Activated CD8-positive, alpha-beta memory T cell treated with anti-CD3 and anti-CD28 coated beads for 48 hours (primary cell): ENCODE results near the gene MAL.

ENCODE experiments used
- DNase-seq, 3 experiments: peaks; one replicate each; pipeline ENCODE4 v3.0.0-alpha.2; 2020; ENCODE audit warnings: low read depth in 2 of 3, low spot score in 2 of 3

MAL gene

DNA sequence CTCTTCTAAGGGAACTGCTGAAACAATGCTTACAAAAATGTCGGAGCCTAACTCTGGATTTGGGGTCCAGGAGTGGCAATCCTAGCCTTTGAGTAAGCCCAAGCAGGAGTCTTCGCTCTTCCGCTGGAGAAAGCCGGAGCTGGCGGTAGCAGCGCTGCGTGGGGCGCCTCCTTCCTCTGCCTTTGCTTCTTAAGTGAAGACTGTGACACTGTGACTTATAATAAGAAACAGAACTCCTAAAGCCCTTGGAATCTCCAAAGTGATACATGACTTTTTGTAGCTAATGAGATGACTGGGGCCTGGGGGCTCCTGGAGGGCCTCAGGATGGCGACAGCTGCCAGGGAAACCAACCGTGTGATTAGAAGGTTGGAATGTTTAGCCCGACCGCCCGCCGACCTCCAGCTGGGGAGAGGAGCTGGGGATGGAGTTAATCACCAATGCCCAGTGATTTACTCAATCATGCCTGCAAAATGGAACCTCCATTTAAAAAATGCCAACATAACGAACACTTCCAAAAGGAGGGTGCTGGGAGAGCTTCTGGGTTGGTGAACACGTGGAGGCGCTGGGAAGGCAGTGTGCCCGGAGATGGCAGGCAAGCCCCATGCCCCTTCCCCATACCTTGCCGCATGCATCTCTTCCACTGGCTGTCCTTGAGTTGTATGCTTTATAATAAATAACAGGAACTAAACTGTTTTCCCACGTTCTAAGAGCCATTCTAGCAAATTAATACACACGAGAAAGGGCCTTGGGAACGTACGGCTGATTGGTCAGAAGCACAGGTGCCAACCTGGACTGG is 29.0 kb upstream of the MAL start:
- DNase-seq: no peak

GRCh38 chr2:94997981-94998930 is 27.3 kb upstream of the MAL start:
- no peak for DNase-seq

DNA sequence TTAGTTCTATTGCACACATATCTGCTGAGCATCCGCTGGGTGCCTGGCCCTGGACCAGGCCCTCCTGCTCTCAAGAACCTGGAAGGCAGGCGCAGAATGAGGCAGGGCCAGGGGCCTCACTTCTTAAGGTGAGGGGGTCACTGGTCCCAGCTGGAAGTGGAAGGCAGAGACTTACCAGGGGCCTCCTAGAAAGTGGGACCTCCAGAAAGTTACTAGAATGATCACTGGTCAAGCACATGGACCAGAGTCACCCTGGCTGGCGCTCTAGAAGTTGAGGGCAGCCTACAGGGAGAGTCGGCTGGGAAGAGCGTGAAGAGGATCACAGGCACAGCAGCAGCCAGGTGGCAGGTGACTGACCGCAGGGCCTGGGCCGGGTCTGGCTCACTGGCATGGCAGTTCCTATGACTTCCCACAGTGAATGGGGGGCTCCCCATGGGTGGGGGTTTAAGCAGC is 26.1 kb upstream of the MAL start:
- DNase-seq: no peak

DNA sequence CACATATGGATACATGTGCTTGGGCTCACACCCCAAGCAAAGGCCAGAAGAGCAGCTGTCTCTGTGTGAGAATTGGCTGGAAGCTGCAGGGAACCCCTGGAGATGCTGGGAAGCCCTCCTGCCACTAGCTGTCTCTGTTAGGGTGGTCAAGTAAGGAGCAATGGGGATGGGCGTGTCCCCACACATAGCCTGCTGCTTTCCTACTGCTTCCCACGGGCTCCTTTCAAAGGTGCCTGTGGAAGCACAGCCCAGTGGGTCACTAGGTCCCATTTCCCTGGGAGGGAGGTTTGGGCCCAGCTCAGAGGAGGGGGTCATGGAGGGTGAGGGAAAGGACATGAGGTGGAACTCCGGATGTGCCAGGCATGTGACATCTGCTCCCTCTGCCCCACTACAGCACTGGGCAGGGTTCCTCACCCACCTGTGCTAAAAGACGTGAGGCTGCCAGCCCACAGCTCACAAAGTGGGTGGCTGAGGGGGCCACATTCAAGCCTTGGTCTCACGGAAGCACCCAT is 24.4 kb upstream of the MAL start:
- no peak for DNase-seq

GRCh38 chr2:95001701-95002100 is 23.8 kb upstream of the MAL start:
- no peak for DNase-seq

- no peak for DNase-seq
Measured at GRCh38 chr2:95002498-95002897, 23.0 kb upstream of the MAL start.

DNA sequence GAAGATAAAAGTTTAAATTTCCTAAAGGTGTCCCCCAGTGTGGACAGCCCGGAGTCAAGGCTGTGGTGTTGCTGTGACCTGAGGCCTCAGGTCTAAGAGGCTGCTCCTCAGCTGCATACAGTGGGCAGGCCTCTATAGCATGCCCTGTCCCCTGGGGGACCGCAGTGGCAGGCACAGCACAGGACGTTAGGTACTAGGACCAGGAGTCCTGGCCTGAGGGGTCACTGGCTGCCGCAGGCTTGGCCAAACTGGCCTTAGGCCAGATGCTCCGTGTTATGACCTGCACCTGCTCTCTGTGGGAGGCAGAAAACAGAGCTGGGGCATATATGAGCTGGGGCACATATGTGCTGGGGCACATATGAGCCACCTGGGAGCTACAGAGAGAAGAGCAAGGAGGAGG is 21.2 kb upstream of the MAL start:
- DNase-seq: no peak

- DNase-seq: no peak
Measured at GRCh38 chr2:95004711-95005110, 20.8 kb upstream of the MAL start.

GRCh38 chr2:95005726-95006125 is 19.8 kb upstream of the MAL start:
- no peak for DNase-seq

DNA sequence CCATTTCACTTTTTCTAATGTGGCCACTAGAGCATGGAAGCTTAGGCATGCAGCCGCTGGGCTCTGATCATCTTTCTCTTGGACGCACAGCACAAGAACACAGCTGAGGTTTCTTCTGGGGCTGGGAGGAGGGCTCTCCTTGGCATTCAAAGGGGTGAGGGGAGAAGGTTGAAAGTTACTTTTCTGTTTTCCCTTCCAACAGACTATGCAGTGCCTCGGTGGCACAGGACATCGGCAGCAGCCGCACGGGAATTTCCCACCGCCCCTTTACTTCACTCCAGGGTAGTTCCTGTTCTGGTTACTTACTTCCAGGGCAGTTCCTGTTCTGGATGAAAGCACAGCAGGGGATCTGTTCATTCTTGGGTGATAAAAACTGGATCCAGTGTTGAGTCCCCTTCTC is 18.9 kb upstream of the MAL start:
- no peak for DNase-seq

DNA sequence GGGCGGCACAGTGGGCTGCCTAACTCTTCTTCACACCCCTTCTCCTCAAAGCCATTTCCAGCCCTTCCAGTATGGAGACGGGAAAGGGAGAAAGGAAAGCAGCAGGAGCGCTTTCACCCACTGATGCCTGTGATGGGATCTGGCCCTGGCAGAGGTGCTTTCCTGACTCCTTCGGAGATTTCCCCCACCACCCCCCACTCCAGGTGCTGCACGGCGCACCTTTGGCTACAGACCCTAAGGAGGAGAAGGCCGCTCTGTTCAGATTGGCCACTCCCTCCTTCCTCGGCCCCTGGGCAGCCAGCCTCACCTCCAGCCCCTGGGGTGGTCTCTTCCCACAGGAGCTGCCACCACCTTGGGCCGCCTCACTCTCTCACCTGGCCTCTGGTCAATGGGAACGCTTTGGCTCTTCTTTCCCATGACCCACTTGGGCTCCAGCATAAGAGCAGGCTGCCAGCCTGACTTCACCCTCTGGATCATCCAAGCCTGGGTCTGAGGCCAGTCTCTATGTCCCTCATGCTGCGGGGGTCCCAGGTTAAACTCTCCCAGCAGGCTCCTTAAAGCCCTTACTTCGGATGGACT is 18.4 kb upstream of the MAL start:
- DNase-seq: no peak

- no peak for DNase-seq
Measured at GRCh38 chr2:95007822-95008221, 17.7 kb upstream of the MAL start.

DNA sequence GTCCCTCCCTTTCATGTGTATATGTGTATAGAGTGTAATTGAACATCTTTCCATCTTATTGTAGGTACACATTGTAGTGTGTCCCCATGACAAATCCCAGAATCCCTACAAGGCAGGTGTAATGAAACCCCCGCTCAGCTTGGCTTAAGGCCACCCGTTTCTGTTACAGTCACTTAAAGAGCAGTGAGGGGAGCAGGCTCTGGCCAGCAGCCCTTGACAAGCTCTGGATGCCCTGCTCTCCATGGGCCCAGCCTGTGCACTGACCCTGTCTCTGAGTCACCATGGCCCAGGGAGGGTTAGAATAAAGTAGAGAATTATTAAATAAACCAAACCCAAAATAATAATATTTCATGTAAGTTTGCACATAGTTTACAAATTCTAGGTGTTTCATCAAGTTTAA is 17.2 kb upstream of the MAL start:
- no peak for DNase-seq

- DNase-seq: no peak
Measured at GRCh38 chr2:95008996-95009395, 16.5 kb upstream of the MAL start.

- no peak for DNase-seq
Measured at GRCh38 chr2:95009412-95009811, 16.1 kb upstream of the MAL start.

DNA sequence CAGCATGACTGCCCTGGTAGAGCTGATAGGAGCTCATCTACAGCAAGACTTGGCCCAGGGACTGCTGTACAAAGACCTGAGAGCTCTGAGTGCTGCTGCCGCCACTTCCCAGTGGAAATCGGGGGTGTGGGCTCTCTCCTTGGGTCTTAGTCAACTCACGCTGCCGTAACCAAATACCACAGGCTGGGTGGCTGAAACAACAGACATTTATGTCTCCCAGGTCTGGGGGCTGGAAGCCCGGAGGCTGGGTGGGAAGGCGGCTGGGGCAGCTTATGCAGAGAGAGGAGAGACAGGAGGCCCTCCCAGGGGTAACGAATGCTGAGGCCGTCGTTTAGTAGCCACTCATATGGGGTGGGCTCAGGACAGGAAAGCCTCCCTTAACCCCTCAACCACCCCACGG is 15.4 kb upstream of the MAL start:
- DNase-seq: no peak

- no peak for DNase-seq
Measured at GRCh38 chr2:95010718-95011117, 14.8 kb upstream of the MAL start.

- DNase-seq: no peak
Measured at GRCh38 chr2:95012881-95013550, 12.5 kb upstream of the MAL start.

GRCh38 chr2:95013726-95014125 is 11.8 kb upstream of the MAL start:
- no peak for DNase-seq

DNA sequence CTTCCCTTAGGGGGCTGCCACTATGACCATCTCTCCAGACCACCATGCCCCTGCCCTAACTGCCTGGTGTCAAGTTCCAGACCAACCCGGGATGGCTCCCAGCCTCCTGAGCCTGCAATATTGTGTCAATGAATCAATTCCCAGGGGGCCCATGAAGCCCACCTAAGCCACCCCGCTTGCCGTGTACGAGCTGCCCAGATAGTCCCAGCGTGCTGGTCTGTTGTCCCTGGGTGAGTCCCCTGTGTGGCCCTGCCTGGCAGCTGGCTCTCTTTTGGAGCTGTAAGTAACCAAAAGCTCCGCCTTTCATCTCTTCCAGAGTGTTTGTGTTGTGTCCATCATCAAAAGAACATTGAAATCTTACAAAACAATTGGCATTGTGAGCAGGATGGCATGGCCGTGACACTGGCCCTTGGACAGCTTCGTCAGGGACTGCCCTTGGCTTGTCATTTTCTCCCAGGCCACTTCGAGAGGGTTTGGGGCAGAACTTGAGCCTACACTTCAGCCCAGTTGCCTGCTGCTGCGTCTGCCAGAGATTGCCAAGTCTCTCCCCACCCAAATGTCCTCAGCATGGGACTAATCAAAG is 11.3 kb upstream of the MAL start:
- DNase-seq: no peak
